ENCODE data around the gene HNRNPA0. TPM values are rescaled to one million over a fixed set of nuclear protein-coding genes. Genes with fewer than 3 reads are reported as not detected.

The HNRNPA0 gene
- total and polyA plus RNA-seq, 7 experiments from 2014 or later = 17.8 to 40.2 (median 30.1) TPM

- peaks cover 0 to 2% (median 0%) of the 10 kb centered on the region in 11 donors for H3K9me3 Mint-ChIP-seq
These were observed 3.5 kb upstream of the HNRNPA0 start for GRCh38 chr5:137757634-137758033.

GRCh38 chr5:137754961-137755762 lies 999 bp upstream of the HNRNPA0 start:
- Histone ChIP-seq H3K36me3 (ENCODE audit: control insufficient read depth in 2 of 3, insufficient read depth in 3 of 3, low read length in 3 of 3) (peaks cover 0 to 15% (median 0%) of the 10 kb centered on the region in 3 experiments), H3K4me3 (ENCODE audit: low read length) (peak overlapping the region; percentile 98), H3K27ac (ENCODE audit: low read depth, low read length) (peak overlapping the region; percentile 98), H3K9me3 (ENCODE audit: control insufficient read depth in 2 of 3, low read length in 3 of 3) (no peaks in the 10 kb centered on the region), H3K27me3 (ENCODE audit: control insufficient read depth in 2 of 2, insufficient read depth in 2 of 2, low read length in 2 of 2) (no peaks in the 10 kb centered on the region), H3K4me1 (ENCODE audit: control insufficient read depth in 2 of 2, insufficient read depth in 2 of 2, low read length in 2 of 2) (peaks cover 17 to 19% of the 10 kb centered on the region in 2 donors)
- H3K27me3 Mint-ChIP-seq = peaks cover 0 to 2% (median 0%) of the 10 kb centered on the region in 5 donors
- CTCF ChIA-PET = interaction anchor here (0.7 to 3.8 kb wide), 3 partner anchors 13 to 831 kb away, joined by 3 to 28 read pairs (median 21); no protein-coding TSS in a partner anchor
- POLR2A ChIA-PET = interaction anchor here (0.8 to 5.7 kb wide), 10 partner anchors 16 to 789 kb away, joined by 3 to 121 read pairs (median 6); partner anchors contain the start of genes ETF1, KLHL3 and PKD2L2
- intact Hi-C loops (cut with micrococcal nuclease) = loop anchor here (1.0 to 10.0 kb wide), 22 partner anchors 12 to 1540 kb away; partner anchors contain the start of genes BRD8 (in 2 of the 2), CDC23 (in 2 of the 2), EGR1 (in 2 of the 2) and ETF1 (in 2 of the 2)
- peaks cover 0 to 16% (median 3%) of the 10 kb centered on the region in 5 donors for H3K36me3 Mint-ChIP-seq
- H3K4me3 Mint-ChIP-seq = peak overlapping the region; percentile 85 to 100 (median 98)
- H3K4me1 Mint-ChIP-seq = peaks cover 20 to 35% (median 28%) of the 10 kb centered on the region in 7 donors
- peak overlapping the region; percentile 99 to 100 (median 100) for H3K27ac Mint-ChIP-seq
- DNase-seq (no peak), ATAC-seq (peak; percentile 34)
- peaks cover 0 to 2% (median 0%) of the 10 kb centered on the region in 11 donors for H3K9me3 Mint-ChIP-seq

More at GRCh38 chr5:137757634-137758033, 3.5 kb upstream of the HNRNPA0 start:
- ChIA-PET CTCF (interaction anchor here (1.2 kb wide), 1 partner anchor 319 kb away, joined by 4 read pairs; no protein-coding TSS in a partner anchor), POLR2A (interaction anchor here (0.8 to 5.7 kb wide), 3 partner anchors 19 to 128 kb away, joined by 3 to 121 read pairs (median 54); partner anchors contain the start of gene KLHL3)
- no peak overlapping the region for H3K4me3 ChIP-seq (ENCODE audit: low read length)
- Mint-ChIP-seq H3K27me3 (peaks cover 0 to 2% (median 0%) of the 10 kb centered on the region in 5 donors), H3K4me1 (peaks cover 0 to 10% (median 6%) of the 10 kb centered on the region in 7 donors), H3K27ac (no peak overlapping the region), H3K4me3 (no peak overlapping the region), H3K36me3 (peaks cover 0 to 9% (median 3%) of the 10 kb centered on the region in 5 donors)
- H3K36me3 ChIP-seq (ENCODE audit: control insufficient read depth in 2 of 3, insufficient read depth in 3 of 3, low read length in 3 of 3) = peaks cover 0 to 15% (median 0%) of the 10 kb centered on the region in 3 experiments
- no peak overlapping the region for H3K27ac ChIP-seq (ENCODE audit: low read depth, low read length)
- intact Hi-C loops (cut with micrococcal nuclease) = loop anchor here (10.0 kb wide), 5 partner anchors 457 to 1537 kb away; partner anchors contain the start of genes CDC23 (in 1 of the 2), ETF1 (in 1 of the 2), MATR3 (in 1 of the 2) and SIL1 (in 1 of the 2)
- H3K4me1 ChIP-seq (ENCODE audit: control insufficient read depth in 2 of 2, insufficient read depth in 2 of 2, low read length in 2 of 2) = no peaks in the 10 kb centered on the region
- DNase-seq (no peak), ATAC-seq (no peak)
- H3K9me3 ChIP-seq (ENCODE audit: control insufficient read depth in 2 of 3, low read length in 3 of 3) = no peaks in the 10 kb centered on the region
- H3K27me3 ChIP-seq (ENCODE audit: control insufficient read depth in 2 of 2, insufficient read depth in 2 of 2, low read length in 2 of 2) = no peaks in the 10 kb centered on the region

GRCh38 chr5:137753691-137754187 lies 424 bp downstream of the HNRNPA0 start:
- Mint-ChIP-seq H3K9me3 (peaks cover 0 to 2% (median 0%) of the 10 kb centered on the region in 11 donors), H3K27ac (peak overlapping the region; percentile 99 to 100 (median 100)), H3K4me1 (peaks cover 21 to 49% (median 31%) of the 10 kb centered on the region in 7 donors), H3K4me3 (peak overlapping the region; percentile 85 to 100 (median 98)), H3K27me3 (peaks cover 0 to 2% (median 0%) of the 10 kb centered on the region in 5 donors), H3K36me3 (peaks cover 0 to 16% (median 4%) of the 10 kb centered on the region in 5 donors)
- Histone ChIP-seq H3K9me3 (ENCODE audit: control insufficient read depth in 2 of 3, low read length in 3 of 3) (no peaks in the 10 kb centered on the region), H3K27me3 (ENCODE audit: control insufficient read depth in 2 of 2, insufficient read depth in 2 of 2, low read length in 2 of 2) (no peaks in the 10 kb centered on the region), H3K4me3 (ENCODE audit: low read length) (peak overlapping the region; percentile 98), H3K27ac (ENCODE audit: low read depth, low read length) (peak overlapping the region; percentile 98), H3K36me3 (ENCODE audit: control insufficient read depth in 2 of 3, insufficient read depth in 3 of 3, low read length in 3 of 3) (peaks cover 0 to 15% (median 0%) of the 10 kb centered on the region in 3 experiments), H3K4me1 (ENCODE audit: control insufficient read depth in 2 of 2, insufficient read depth in 2 of 2, low read length in 2 of 2) (peaks cover 17 to 20% of the 10 kb centered on the region in 2 donors)
- POLR2A ChIA-PET = interaction anchor here (0.6 to 5.7 kb wide), 22 partner anchors 15 to 822 kb away, joined by 3 to 121 read pairs (median 4); partner anchors contain the start of genes ETF1, HSPA9 and KLHL3
- CTCF ChIA-PET = interaction anchor here (0.5 to 3.8 kb wide), 6 partner anchors 12 to 1879 kb away, joined by 3 to 28 read pairs (median 4); partner anchors contain the start of gene KLHL3
- DNase-seq = peak in 1 of 9 donors; percentile 63
- peak; percentile 17 for ATAC-seq
- intact Hi-C loops (cut with micrococcal nuclease) = loop anchor here (1.0 to 10.0 kb wide), 22 partner anchors 10 to 1541 kb away; partner anchors contain the start of genes BRD8 (in 2 of the 2), CDC23 (in 2 of the 2), EGR1 (in 2 of the 2) and ETF1 (in 2 of the 2)

- Histone ChIP-seq H3K27ac (ENCODE audit: low read depth, low read length) (peak overlapping the region; percentile 98), H3K27me3 (ENCODE audit: control insufficient read depth in 2 of 2, insufficient read depth in 2 of 2, low read length in 2 of 2) (no peaks in the 10 kb centered on the region), H3K36me3 (ENCODE audit: control insufficient read depth in 2 of 3, insufficient read depth in 3 of 3, low read length in 3 of 3) (peaks cover 0 to 15% (median 0%) of the 10 kb centered on the region in 3 experiments), H3K4me1 (ENCODE audit: control insufficient read depth in 2 of 2, insufficient read depth in 2 of 2, low read length in 2 of 2) (peaks cover 17 to 20% of the 10 kb centered on the region in 2 donors), H3K9me3 (ENCODE audit: control insufficient read depth in 2 of 3, low read length in 3 of 3) (no peaks in the 10 kb centered on the region), H3K4me3 (ENCODE audit: low read length) (peak overlapping the region; percentile 98)
- POLR2A ChIA-PET = interaction anchor here (0.6 to 5.7 kb wide), 24 partner anchors 8 to 822 kb away, joined by 3 to 121 read pairs (median 4); partner anchors contain the start of genes ETF1, HSPA9 and KLHL3
- intact Hi-C loops (cut with micrococcal nuclease) = loop anchor here (1.0 to 10.0 kb wide), 8 partner anchors 10 to 1542 kb away; partner anchors contain the start of genes CDC23 (in 1 of the 2), ETF1 (in 1 of the 2), KDM3B (in 1 of the 2) and MATR3 (in 1 of the 2)
- Mint-ChIP-seq H3K36me3 (peaks cover 0 to 16% (median 4%) of the 10 kb centered on the region in 5 donors), H3K9me3 (peaks cover 0 to 2% (median 0%) of the 10 kb centered on the region in 11 donors), H3K4me3 (peak overlapping the region; percentile 85 to 100 (median 98)), H3K27me3 (peaks cover 0 to 2% (median 0%) of the 10 kb centered on the region in 5 donors), H3K4me1 (peaks cover 21 to 49% (median 33%) of the 10 kb centered on the region in 7 donors), H3K27ac (peak overlapping the region; percentile 99 to 100 (median 100))
- ATAC-seq (no peak), DNase-seq (peak in 6 of 9 donors; percentile 27 to 56 (median 37))
- CTCF ChIA-PET = interaction anchor here (0.5 to 3.8 kb wide), 5 partner anchors 11 to 1880 kb away, joined by 3 to 28 read pairs (median 4); partner anchors contain the start of gene KLHL3
These were observed 1.1 kb downstream of the HNRNPA0 start for GRCh38 chr5:137752905-137753690.

GRCh38 chr5:137751869-137752491 lies 2.2 kb downstream of the HNRNPA0 start:
- DNase-seq (peak in 5 of 9 donors; percentile 36 to 56 (median 51)), ATAC-seq (no peak)
- POLR2A ChIA-PET = interaction anchor here (0.6 to 2.5 kb wide), 7 partner anchors 10 to 91 kb away, joined by 3 to 17 read pairs (median 4); no protein-coding TSS in a partner anchor
- peaks cover 0 to 2% (median 0%) of the 10 kb centered on the region in 11 donors for H3K9me3 Mint-ChIP-seq
- H3K27me3 Mint-ChIP-seq = no peaks in the 10 kb centered on the region
- Histone ChIP-seq H3K9me3 (ENCODE audit: control insufficient read depth in 2 of 3, low read length in 3 of 3) (no peaks in the 10 kb centered on the region), H3K4me3 (ENCODE audit: low read length) (peak overlapping the region; percentile 98), H3K27ac (ENCODE audit: low read depth, low read length) (peak overlapping the region; percentile 98), H3K36me3 (ENCODE audit: control insufficient read depth in 2 of 3, insufficient read depth in 3 of 3, low read length in 3 of 3) (peaks cover 0 to 15% (median 0%) of the 10 kb centered on the region in 3 experiments), H3K27me3 (ENCODE audit: control insufficient read depth in 2 of 2, insufficient read depth in 2 of 2, low read length in 2 of 2) (no peaks in the 10 kb centered on the region), H3K4me1 (ENCODE audit: control insufficient read depth in 2 of 2, insufficient read depth in 2 of 2, low read length in 2 of 2) (peaks cover 17 to 20% of the 10 kb centered on the region in 2 donors)
- H3K4me3 Mint-ChIP-seq = peak overlapping the region; percentile 85 to 100 (median 98)
- peak overlapping the region; percentile 99 to 100 (median 100) for H3K27ac Mint-ChIP-seq
- peaks cover 0 to 16% (median 4%) of the 10 kb centered on the region in 5 donors for H3K36me3 Mint-ChIP-seq
- H3K4me1 Mint-ChIP-seq = peaks cover 21 to 49% (median 33%) of the 10 kb centered on the region in 7 donors
- CTCF ChIA-PET = interaction anchor here (0.6 to 14.9 kb wide), 10 partner anchors 9 to 1540 kb away, joined by 3 to 328 read pairs (median 4); no protein-coding TSS in a partner anchor
- intact Hi-C loops (cut with micrococcal nuclease) = loop anchor here (1.0 to 10.0 kb wide), 8 partner anchors 9 to 1543 kb away; partner anchors contain the start of genes CDC23 (in 1 of the 2), ETF1 (in 1 of the 2), KDM3B (in 1 of the 2) and MATR3 (in 1 of the 2)

Measured in naive thymus-derived CD4-positive, alpha-beta T cell (primary cell).